Endometrial microvascular endothelial cells (primary cell): ENCODE results near the gene ALOXE3. TPM values are rescaled to one million over a fixed set of nuclear protein-coding genes. Genes with fewer than 3 reads are reported as not detected.

Source experiments
- in situ Hi-C: cut with HindIII; loops from 2 replicates; pipeline ENCODE4 v1.10.0; 2017; ENCODE audit warnings: low sequenced_read_pairs, low pct_unique_long_range_greater_than_20kb; ENCODE audit errors: inconsistent ontology term
- total RNA-seq: library from RNA; depleted of rRNA; stranded (reverse); fragments of >200 nt; gene quantifications from one replicate; pipeline ENCODE4 v1.2.3, GENCODE V29; 2015; ENCODE audit errors: inconsistent ontology term

The ALOXE3 gene
- total RNA-seq, 1 donor from 2014 or later, result 0.19 TPM

- in situ Hi-C loops, result no loop called here
Observed at GRCh38 chr17:8125947-8126490, 7.7 kb upstream of the ALOXE3 start.

- in situ Hi-C loops, result no loop called here
Observed at GRCh38 chr17:8125154-8125946, 7.0 kb upstream of the ALOXE3 start.

GRCh38 chr17:8124350-8125153, 6.2 kb upstream of the ALOXE3 start:
- in situ Hi-C loops, result no loop called here

DNA sequence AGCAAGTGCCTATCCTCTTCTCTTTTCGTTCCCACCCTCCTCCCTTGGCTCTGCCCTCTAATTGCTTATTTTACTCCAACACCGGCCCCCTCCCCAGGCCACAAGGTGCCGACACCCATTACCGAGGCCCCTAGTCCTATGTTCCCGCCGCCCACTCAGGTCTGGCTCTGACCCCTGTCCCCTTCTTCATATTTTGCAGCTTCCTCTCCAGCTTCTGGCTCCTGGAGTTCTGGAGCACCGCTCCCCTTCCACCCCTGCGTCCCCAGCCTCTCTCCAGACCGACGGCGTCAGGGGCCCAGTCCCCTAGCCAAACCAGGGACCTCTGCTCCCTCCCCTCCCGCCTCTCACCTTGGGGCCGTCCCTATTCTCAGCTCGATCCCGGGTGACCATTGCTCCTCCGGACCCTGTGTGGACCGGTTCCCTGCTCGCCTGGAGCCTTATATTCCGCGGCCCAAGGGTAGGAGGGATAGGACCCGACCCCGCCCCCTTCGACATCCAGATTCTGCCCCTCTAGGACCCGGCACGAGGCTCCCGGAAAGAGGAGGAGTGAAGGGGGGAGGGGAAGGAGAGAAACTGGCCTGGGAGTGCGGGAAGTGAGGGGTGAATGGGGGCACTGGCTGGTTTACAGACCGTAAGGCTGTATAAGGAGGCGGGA, 5.5 kb upstream of the ALOXE3 start, which contains the start of gene HES7:
HES7 (minus strand) TSS at position 412 of the 655 bp plus-strand sequence; CDS start at position 390, 22 bp downstream.
- in situ Hi-C loops, result no loop called here

- in situ Hi-C loops, result no loop called here
Observed at GRCh38 chr17:8122924-8123694, 4.8 kb upstream of the ALOXE3 start.

- in situ Hi-C loops, result no loop called here
Observed at GRCh38 chr17:8122422-8122923, 4.2 kb upstream of the ALOXE3 start.

DNA sequence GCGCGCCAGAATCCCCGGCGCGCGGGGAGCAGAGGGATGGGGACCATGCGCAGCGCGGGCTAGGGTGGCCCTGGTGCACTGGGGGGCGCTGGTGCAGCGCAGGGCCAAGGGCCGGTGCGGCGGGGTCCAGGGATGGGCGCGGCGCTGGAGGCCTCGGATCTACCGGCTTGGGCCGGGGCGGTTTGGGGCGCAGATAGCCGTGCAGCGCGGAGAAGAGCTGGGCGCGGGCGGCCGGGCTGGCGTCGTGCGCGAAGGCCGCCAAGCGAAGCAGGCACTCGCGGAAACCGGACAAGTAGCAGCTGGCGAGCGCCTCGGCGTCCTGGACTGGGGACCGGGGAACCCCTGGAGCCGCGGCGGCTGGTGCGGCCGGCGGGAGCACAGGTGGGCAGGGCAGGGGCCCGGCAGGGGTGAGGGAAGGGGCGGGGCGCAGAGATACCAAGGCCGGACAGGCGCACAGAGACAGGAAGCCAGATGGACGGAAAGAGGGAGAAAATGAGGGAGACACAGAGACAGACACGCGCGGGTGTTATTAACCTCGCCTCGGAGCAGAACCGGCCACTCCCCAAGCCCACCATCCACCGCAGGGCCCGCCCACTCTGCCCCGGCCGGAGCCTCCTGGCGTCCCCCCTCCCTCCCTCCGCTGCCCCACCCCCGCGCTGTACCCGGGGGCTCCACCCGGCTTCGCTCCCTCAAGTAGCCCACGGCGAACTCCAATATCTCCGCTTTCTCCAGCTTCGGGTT, 3.5 kb upstream of the ALOXE3 start:
- in situ Hi-C loops, result no loop called here

- in situ Hi-C loops, result no loop called here
Observed at GRCh38 chr17:8121407-8121680, 3.0 kb upstream of the ALOXE3 start.

DNA sequence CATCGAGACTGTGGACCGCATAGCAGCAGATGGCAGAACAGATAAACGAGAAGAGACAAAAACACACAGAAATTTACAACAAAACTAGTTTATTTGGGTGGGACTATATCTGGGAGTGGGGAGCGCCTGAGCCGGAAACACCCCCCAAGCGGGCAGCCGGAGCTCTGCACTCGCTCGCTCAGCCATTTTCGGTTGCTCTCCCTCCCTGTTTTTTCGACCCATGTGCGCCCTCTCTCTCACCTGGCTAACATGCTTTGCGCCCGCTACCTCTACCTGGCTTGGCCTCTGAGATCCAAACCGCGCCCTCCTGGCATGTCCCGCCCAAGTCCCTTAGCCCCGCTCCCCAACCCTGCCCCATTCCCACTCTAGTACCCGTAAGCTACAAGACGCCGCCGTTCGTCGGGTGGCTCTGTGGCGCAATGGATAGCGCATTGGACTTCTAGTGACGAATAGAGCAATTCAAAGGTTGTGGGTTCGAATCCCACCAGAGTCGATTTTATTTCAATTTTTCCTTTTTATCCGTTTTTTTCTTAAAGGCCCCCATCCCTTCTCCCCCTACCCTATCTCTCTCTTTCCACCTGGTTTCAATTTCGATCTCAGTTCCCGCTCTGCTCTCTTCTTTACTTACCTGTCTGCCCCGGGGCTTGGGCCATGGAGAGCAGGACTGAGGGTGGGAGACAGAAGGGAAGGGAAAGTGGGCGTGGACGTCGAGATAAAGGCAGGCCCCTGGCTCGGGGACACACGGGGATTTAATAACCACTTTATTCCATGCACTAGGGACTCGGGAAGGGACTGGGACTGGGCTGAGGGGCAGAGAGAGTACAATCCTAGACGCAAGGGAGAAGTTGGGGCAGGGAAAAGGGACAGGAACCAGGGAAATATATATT, 2.4 kb upstream of the ALOXE3 start:
- in situ Hi-C loops, result no loop called here

GRCh38 chr17:8119581-8120519, 1.5 kb upstream of the ALOXE3 start:
- in situ Hi-C loops, result loop anchor here (10.0 kb wide), 1 partner anchor 65 kb away; no protein-coding TSS in a partner anchor

- in situ Hi-C loops, result loop anchor here (10.0 kb wide), 1 partner anchor 64 kb away; no protein-coding TSS in a partner anchor
Observed at GRCh38 chr17:8118769-8119580, 661 bp upstream of the ALOXE3 start.

GRCh38 chr17:8117367-8117979, 841 bp downstream of the ALOXE3 start:
- in situ Hi-C loops, result loop anchor here (10.0 kb wide), 1 partner anchor 63 kb away; no protein-coding TSS in a partner anchor

GRCh38 chr17:8116776-8117175, 1.5 kb downstream of the ALOXE3 start:
- in situ Hi-C loops, result loop anchor here (10.0 kb wide), 1 partner anchor 62 kb away; no protein-coding TSS in a partner anchor

- in situ Hi-C loops, result loop anchor here (10.0 kb wide), 1 partner anchor 56 kb away; no protein-coding TSS in a partner anchor
Observed at GRCh38 chr17:8110907-8111306, 7.4 kb downstream of the ALOXE3 start.

DNA sequence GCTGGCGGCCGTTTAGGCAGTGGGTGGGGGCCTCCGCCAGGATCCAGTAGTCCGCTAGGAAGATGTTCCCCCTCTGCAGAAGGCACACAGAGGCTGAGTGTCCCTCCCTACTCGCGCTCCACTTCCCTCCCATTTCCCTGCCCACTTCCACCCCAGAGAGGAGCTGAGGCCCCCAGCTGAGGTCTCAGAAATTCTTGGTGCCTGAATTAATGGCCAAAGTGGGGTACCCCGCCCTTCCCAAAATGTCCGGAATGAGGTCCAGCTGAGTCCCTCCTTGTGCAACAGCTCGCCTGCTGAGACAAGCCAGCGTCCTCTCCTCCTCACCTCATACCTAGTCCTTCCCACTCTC, 7.9 kb downstream of the ALOXE3 start:
- in situ Hi-C loops, result loop anchor here (10.0 kb wide), 1 partner anchor 56 kb away; no protein-coding TSS in a partner anchor
